Astrocyte of the hippocampus (primary cell): Measurements from ENCODE around the gene CYP26C1.

Experiments used
- DNase-seq: peaks from one replicate; pipeline ENCODE4 v3.0.0; 2011; ENCODE audit warnings: low read depth, low spot score

CYP26C1 gene

GRCh38 chr10:93063977-93064660 is 3.5 kb downstream of the CYP26C1 start:
- no peak for DNase-seq

- no peak for DNase-seq
These were observed 4.5 kb downstream of the CYP26C1 start for GRCh38 chr10:93064874-93065660.

GRCh38 chr10:93065675-93066543 is 5.3 kb downstream of the CYP26C1 start:
- peak; percentile 27 for DNase-seq

- no peak for DNase-seq
These were observed 5.9 kb downstream of the CYP26C1 start for GRCh38 chr10:93066544-93066913.

- DNase-seq, result no peak
These were observed 7.1 kb downstream of the CYP26C1 start for GRCh38 chr10:93067443-93068365.

GRCh38 chr10:93068411-93069244 is 8.0 kb downstream of the CYP26C1 start:
- DNase-seq, result peak; percentile 73

GRCh38 chr10:93069245-93069561 is 8.6 kb downstream of the CYP26C1 start:
- no peak for DNase-seq

GRCh38 chr10:93070378-93071176 is 10.0 kb downstream of the CYP26C1 start:
- DNase-seq, result no peak

GRCh38 chr10:93071177-93071472 is 10.5 kb downstream of the CYP26C1 start:
- DNase-seq, result no peak

- peak; percentile 57 for DNase-seq
These were observed 11.2 kb downstream of the CYP26C1 start for GRCh38 chr10:93071674-93072224.

GRCh38 chr10:93072225-93072712 is 11.7 kb downstream of the CYP26C1 start:
- no peak for DNase-seq

GRCh38 chr10:93072713-93073538 is 12.3 kb downstream of the CYP26C1 start:
- no peak for DNase-seq

- peak; percentile 49 for DNase-seq
These were observed 13.0 kb downstream of the CYP26C1 start, which contains the start of gene CYP26A1 for GRCh38 chr10:93073539-93074146. CYP26A1 (plus strand) TSS chr10:93073893; CDS start chr10:93073935, 42 bp downstream.

GRCh38 chr10:93074147-93074596 is 13.6 kb downstream of the CYP26C1 start:
- DNase-seq, result peak; percentile 48

GRCh38 chr10:93074597-93075368 is 14.2 kb downstream of the CYP26C1 start:
- DNase-seq, result peak; percentile 46

- no peak for DNase-seq
These were observed 15.0 kb downstream of the CYP26C1 start for GRCh38 chr10:93075369-93076221.
